Keratinocyte (primary cell): ENCODE measurements around the gene PER1.

Experiments
- EZH2 ChIP-seq: IDR thresholded peaks from one replicate; pipeline ENCODE4 v1.6.1; 2012; ENCODE audit warnings: inconsistent platforms, mild to moderate bottlenecking, low read length, moderate library complexity
- TF ChIP-seq, protein P1 (sequence below), 3 experiments: IDR thresholded peaks in 1 of 3; conservative IDR thresholded peaks in 1 of 3; optimal IDR thresholded peaks in 1 of 3; 2 replicates in 2 of 3; 3 replicates in 1 of 3; pipeline versions ENCODE3 to v1.5.1; 2011; ENCODE audit warnings: low read length in 3 of 3, mild to moderate bottlenecking in 3 of 3, moderate library complexity in 2 of 3, control low read depth in 1 of 3, inconsistent platforms in 1 of 3; ENCODE audit not compliant: insufficient read depth in 2 of 3; ENCODE audit errors: extremely low read depth in 1 of 3

DNA sequence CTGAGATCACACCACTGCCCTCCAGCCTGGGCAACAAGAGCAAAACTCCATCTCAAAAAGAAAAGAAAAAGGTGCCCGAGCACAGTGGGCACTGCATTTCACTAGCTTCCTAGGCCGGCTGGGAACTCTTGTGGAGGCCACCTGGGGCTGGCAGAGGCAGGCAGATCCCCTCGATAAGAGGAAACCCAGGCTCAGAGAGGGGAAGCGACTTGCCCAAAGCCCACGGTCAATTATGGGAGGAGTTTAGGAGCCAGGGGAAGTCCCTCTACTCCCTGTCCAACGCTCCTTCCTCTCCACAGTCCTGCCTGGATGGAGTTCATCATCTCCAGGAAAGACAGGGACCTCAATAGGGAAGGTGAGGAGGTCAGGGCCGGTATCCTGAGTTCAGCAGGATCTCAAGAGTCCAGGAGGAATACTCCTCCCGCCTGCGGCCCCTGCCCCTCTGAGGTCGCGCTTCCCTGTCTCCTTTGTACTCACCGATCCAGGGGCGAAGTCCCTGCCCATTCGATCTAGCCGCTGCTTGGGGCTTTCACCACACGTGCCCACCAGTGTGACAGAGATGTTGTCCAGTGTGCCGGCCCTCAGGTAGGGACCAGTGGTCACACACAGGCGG, 34.7 kb downstream of the PER1 start:
- TF ChIP-seq, protein P1, sequence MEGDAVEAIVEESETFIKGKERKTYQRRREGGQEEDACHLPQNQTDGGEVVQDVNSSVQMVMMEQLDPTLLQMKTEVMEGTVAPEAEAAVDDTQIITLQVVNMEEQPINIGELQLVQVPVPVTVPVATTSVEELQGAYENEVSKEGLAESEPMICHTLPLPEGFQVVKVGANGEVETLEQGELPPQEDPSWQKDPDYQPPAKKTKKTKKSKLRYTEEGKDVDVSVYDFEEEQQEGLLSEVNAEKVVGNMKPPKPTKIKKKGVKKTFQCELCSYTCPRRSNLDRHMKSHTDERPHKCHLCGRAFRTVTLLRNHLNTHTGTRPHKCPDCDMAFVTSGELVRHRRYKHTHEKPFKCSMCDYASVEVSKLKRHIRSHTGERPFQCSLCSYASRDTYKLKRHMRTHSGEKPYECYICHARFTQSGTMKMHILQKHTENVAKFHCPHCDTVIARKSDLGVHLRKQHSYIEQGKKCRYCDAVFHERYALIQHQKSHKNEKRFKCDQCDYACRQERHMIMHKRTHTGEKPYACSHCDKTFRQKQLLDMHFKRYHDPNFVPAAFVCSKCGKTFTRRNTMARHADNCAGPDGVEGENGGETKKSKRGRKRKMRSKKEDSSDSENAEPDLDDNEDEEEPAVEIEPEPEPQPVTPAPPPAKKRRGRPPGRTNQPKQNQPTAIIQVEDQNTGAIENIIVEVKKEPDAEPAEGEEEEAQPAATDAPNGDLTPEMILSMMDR (optimal IDR thresholded peaks at IDR 0.05 in 1 of 3, IDR thresholded peaks at IDR 0.05 in 1 of 3, conservative IDR thresholded peaks at IDR 0.05 in 1 of 3; ENCODE audit: extremely low read depth in 1 of 3, insufficient read depth in 2 of 3, low read length in 3 of 3): no peak
- no peak for TF ChIP-seq EZH2
